ENCODE results near the gene RASL11B. TPM values are rescaled to one million over a fixed set of nuclear protein-coding genes. Genes with fewer than 3 reads are reported as not detected.

RASL11B gene
- total RNA-seq, 1 donor from 2014 or later, result 1.3 TPM

DNA sequence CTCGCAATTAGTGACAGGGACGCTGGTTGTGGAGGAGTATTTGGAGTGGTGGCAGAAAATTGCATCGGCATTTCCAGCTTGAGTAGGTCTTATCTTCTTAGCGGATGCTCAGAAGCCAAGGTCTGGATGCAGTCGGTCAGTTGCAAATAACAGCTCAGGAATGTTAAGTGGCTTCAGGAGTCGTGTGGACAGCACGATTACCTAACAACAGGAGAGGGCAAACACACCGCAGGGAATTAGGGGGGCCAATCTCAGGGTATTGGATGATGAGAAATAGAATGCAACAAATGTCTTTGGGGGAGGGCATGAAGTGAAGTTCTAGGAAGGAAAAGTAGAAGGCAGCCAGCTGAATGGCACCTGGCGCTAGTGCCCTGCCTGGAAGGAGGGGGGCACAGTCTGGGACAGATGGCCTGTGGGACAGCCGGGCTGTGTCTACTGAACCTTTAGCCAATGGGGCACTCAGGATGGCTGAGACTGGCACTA lies 11.8 kb downstream of the RASL11B start:
- no peak for FAIRE-seq
- DNase-seq (ENCODE audit: low read depth), result no peak
- H3K27me3 ChIP-seq (ENCODE audit: control insufficient read depth, insufficient read depth, low read length), result no peaks in the 10 kb centered on the region

GRCh38 chr4:52874948-52875347 lies 12.8 kb downstream of the RASL11B start:
- DNase-seq (ENCODE audit: low read depth), result no peak
- no peaks in the 10 kb centered on the region for H3K36me3 ChIP-seq (ENCODE audit: control insufficient read depth, insufficient read depth, low read length)
- TF ChIP-seq CTCF (IDR thresholded peaks at IDR 0.05; ENCODE audit: insufficient read depth, low read length, severe bottlenecking), result no peak
- H3K4me3 ChIP-seq (ENCODE audit: low read depth, low read length), result no peak overlapping the region
- no peaks in the 10 kb centered on the region for H3K27me3 ChIP-seq (ENCODE audit: control insufficient read depth, insufficient read depth, low read length)
- no peak for FAIRE-seq

More for the DNA sequence above, 11.8 kb downstream of the RASL11B start:
- Histone ChIP-seq H3K4me3 (ENCODE audit: low read depth, low read length) (no peak overlapping the region), H3K36me3 (ENCODE audit: control insufficient read depth, insufficient read depth, low read length) (no peaks in the 10 kb centered on the region)
- TF ChIP-seq CTCF (IDR thresholded peaks at IDR 0.05; ENCODE audit: insufficient read depth, low read length, severe bottlenecking), result no peak

GRCh38 chr4:52876069-52876468 lies 14.0 kb downstream of the RASL11B start:
- no peak overlapping the region for H3K4me3 ChIP-seq (ENCODE audit: low read depth, low read length)
- no peak for TF ChIP-seq CTCF (IDR thresholded peaks at IDR 0.05; ENCODE audit: insufficient read depth, low read length, severe bottlenecking)
- DNase-seq (ENCODE audit: low read depth) (no peak), FAIRE-seq (peak; percentile 18)
- H3K27me3 ChIP-seq (ENCODE audit: control insufficient read depth, insufficient read depth, low read length), result no peaks in the 10 kb centered on the region
- H3K36me3 ChIP-seq (ENCODE audit: control insufficient read depth, insufficient read depth, low read length), result no peaks in the 10 kb centered on the region

DNA sequence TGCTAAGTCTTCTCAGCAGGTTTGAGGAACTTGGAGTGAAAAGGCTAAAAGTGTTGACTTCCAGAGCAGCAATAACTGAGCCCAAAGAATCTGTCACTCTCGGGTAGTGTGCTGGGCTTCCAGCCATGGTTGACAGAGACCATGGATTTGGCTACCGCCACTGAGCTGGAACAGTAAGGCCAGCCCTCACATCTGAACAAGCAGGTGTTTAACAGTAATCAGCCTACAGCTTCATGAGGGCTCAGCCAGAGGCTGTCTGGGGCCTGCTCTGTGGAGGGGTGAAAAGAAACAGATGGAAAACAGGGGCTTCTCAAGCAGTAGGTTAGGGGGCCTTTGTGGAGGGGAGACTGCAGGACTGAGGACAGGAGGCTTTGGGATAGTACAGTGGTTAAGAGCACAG lies 14.9 kb downstream of the RASL11B start:
- Histone ChIP-seq H3K27me3 (ENCODE audit: control insufficient read depth, insufficient read depth, low read length) (no peaks in the 10 kb centered on the region), H3K36me3 (ENCODE audit: control insufficient read depth, insufficient read depth, low read length) (no peaks in the 10 kb centered on the region), H3K4me3 (ENCODE audit: low read depth, low read length) (no peak overlapping the region)
- no peak for FAIRE-seq
- TF ChIP-seq CTCF (IDR thresholded peaks at IDR 0.05; ENCODE audit: insufficient read depth, low read length, severe bottlenecking), result no peak
- DNase-seq (ENCODE audit: low read depth), result no peak

DNA sequence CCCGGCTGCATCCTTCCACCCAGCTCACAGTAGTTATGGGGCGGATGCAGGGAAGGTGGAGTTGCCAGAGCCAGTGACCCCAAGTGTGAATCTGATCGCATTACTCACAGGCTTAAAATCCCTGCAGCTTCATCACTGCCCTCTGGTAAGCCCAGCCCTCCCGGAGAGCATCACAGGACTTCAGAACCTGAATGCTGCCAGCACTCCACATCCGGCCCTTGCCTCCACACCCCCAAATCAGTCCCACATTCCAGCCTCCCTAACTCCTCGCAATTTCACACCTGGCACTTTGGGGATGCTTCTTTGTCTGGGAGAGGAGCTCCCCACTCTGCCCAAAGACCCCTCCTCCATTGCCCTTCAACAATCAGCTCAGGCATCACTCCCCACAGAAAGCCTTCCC lies 15.6 kb downstream of the RASL11B start:
- no peak overlapping the region for H3K4me3 ChIP-seq (ENCODE audit: low read depth, low read length)
- TF ChIP-seq CTCF (IDR thresholded peaks at IDR 0.05; ENCODE audit: insufficient read depth, low read length, severe bottlenecking), result no peak
- no peaks in the 10 kb centered on the region for H3K36me3 ChIP-seq (ENCODE audit: control insufficient read depth, insufficient read depth, low read length)
- DNase-seq (ENCODE audit: low read depth), result no peak
- H3K27me3 ChIP-seq (ENCODE audit: control insufficient read depth, insufficient read depth, low read length), result no peaks in the 10 kb centered on the region
- FAIRE-seq, result no peak

GRCh38 chr4:52879471-52879870 lies 17.4 kb downstream of the RASL11B start:
- no peak overlapping the region for H3K4me3 ChIP-seq (ENCODE audit: low read depth, low read length)
- H3K36me3 ChIP-seq (ENCODE audit: control insufficient read depth, insufficient read depth, low read length), result no peaks in the 10 kb centered on the region
- FAIRE-seq (no peak), DNase-seq (ENCODE audit: low read depth) (no peak)
- TF ChIP-seq CTCF (IDR thresholded peaks at IDR 0.05; ENCODE audit: insufficient read depth, low read length, severe bottlenecking), result no peak
- no peaks in the 10 kb centered on the region for H3K27me3 ChIP-seq (ENCODE audit: control insufficient read depth, insufficient read depth, low read length)
